ENCODE measurements around the gene FAM20B.
A peak's percentile ranks its signal among the peaks of the same experiment; 100 is the strongest.

The FAM20B gene

GRCh38 chr1:179082333-179082998 lies 56.8 kb downstream of the FAM20B start:
- TF ChIP-seq SIN3A (IDR thresholded peaks at IDR 0.05; ENCODE audit: borderline replicate concordance, insufficient read depth, low read length) = 0 out of 2 replicates have a peak, but pooled peaks have one; percentile 25
- no peak for TF ChIP-seq POLR2AphosphoS5 (IDR thresholded peaks at IDR 0.05; ENCODE audit: low read depth, low read length)
- TF ChIP-seq REST (IDR thresholded peaks at IDR 0.05; ENCODE audit: insufficient read depth in 1 of 2, low read depth in 2 of 2, low read length in 2 of 2) = no peak
- TF ChIP-seq FOXP2 (optimal IDR thresholded peaks at IDR 0.05; ENCODE audit: borderline replicate concordance, extremely low read depth, extremely low read length, insufficient read depth) = no peak
- TF ChIP-seq TAF1 (IDR thresholded peaks at IDR 0.05; ENCODE audit: borderline replicate concordance, insufficient read depth, low read length) = no peak

DNA sequence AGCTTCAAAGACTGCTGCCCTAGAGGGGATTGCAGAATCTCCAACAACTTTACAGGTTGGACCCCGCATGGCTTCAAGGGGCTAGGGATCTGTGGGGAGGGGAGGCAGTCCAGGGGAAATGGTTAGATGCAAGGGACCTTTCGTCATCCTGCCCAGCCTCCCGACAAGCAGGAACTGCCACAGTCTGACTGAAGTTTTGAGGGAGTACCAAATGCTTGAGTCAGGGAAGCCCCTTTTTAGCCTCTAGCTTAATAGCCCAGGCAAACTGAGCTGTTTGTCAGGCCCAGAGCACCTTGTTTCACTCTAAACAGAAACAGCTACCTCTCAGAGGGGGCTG lies 57.3 kb downstream of the FAM20B start:
- TF ChIP-seq REST (IDR thresholded peaks at IDR 0.05; ENCODE audit: insufficient read depth in 1 of 2, low read depth in 2 of 2, low read length in 2 of 2) (no peak), TAF1 (IDR thresholded peaks at IDR 0.05; ENCODE audit: borderline replicate concordance, insufficient read depth, low read length) (no peak), FOXP2 (optimal IDR thresholded peaks at IDR 0.05; ENCODE audit: borderline replicate concordance, extremely low read depth, extremely low read length, insufficient read depth) (no peak), POLR2AphosphoS5 (IDR thresholded peaks at IDR 0.05; ENCODE audit: low read depth, low read length) (no peak), SIN3A (IDR thresholded peaks at IDR 0.05; ENCODE audit: borderline replicate concordance, insufficient read depth, low read length) (no peak)

DNA sequence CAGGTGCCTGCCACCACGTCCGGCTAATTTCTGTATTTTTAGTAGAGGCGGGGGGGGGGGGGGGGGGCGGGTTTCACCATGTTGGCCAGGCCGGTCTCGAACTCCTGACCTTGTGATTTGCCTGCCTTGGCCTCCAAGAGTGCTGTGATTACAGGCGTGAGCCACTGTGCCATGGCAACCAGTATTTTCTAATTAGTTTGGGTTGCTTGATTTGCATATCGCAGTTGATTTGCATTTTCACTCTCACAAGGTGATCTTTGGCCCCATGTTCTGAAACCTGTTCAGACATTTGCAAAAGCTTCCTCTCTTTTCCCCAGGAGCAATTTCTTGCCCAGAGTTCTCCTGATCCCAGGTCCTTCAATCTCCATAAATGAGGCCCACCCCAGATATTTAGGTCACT lies 57.8 kb downstream of the FAM20B start:
- TF ChIP-seq SIN3A (IDR thresholded peaks at IDR 0.05; ENCODE audit: borderline replicate concordance, insufficient read depth, low read length) = no peak
- TF ChIP-seq REST (IDR thresholded peaks at IDR 0.05; ENCODE audit: insufficient read depth in 1 of 2, low read depth in 2 of 2, low read length in 2 of 2) = no peak
- no peak for TF ChIP-seq TAF1 (IDR thresholded peaks at IDR 0.05; ENCODE audit: borderline replicate concordance, insufficient read depth, low read length)
- TF ChIP-seq POLR2AphosphoS5 (IDR thresholded peaks at IDR 0.05; ENCODE audit: low read depth, low read length) = no peak
- TF ChIP-seq FOXP2 (optimal IDR thresholded peaks at IDR 0.05; ENCODE audit: borderline replicate concordance, extremely low read depth, extremely low read length, insufficient read depth) = no peak

DNA sequence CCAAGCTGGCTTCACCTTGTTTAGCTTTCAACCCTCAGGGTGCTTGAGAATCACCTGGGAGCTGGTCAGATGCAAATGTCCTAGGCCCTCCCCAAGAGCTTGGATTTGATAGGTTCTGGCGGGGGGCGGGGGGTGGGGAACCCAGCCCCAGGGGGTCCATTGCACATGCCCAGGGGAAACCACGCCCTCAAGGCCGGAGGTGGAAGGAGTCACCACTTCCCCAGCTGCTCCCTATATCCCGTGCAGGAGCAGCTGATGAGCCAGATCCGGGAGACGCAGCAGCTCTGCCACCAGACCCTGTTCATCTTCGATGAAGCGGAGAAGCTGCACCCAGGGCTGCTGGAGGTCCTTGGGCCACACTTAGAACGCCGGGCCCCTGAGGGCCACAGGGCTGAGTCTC lies 62.0 kb downstream of the FAM20B start:
- TF ChIP-seq TAF1 (IDR thresholded peaks at IDR 0.05; ENCODE audit: borderline replicate concordance, insufficient read depth, low read length) (no peak), FOXP2 (optimal IDR thresholded peaks at IDR 0.05; ENCODE audit: borderline replicate concordance, extremely low read depth, extremely low read length, insufficient read depth) (no peak), SIN3A (IDR thresholded peaks at IDR 0.05; ENCODE audit: borderline replicate concordance, insufficient read depth, low read length) (no peak), REST (IDR thresholded peaks at IDR 0.05; ENCODE audit: insufficient read depth in 1 of 2, low read depth in 2 of 2, low read length in 2 of 2) (no peak), POLR2AphosphoS5 (IDR thresholded peaks at IDR 0.05; ENCODE audit: low read depth, low read length) (no peak)
